Stimulated activated CD4-positive, alpha-beta T cell treated with anti-CD3 and anti-CD28 coated beads, Interleukin-1b, Interleukin-23, amount 100 ng/mL, for 48 hours (primary cell): Measurements from ENCODE around the gene SCGB3A2.
"Not testable (repeated sequence)": the region's sequence is repeated elsewhere in the genome, so short reads cannot be mapped to it uniquely, and the experiment has no call there.

Experiments
- DNase-seq: peaks from one replicate; pipeline ENCODE4 v3.0.0-alpha.2; 2020

Gene SCGB3A2

DNA sequence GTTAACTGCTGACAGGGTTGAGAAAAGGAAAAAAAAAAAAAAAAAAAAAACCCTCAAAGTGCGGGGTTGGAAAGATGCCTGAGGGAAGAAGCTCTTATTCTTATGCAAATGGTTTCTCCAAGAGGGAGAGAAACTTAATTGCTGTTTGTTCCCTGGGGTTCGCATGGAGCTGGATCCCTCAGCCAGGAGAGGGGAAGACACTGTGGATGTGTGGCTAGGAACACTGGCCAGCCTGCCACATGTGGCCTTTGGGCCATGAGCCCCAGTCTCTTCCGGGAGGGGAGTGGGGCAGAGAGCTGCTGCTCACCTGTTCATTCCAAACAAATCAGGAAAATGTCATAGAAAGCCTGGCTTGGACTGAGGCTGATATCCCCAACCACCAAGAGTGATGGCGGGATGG is 9.4 kb upstream of the SCGB3A2 start:
- DNase-seq: no peak

DNA sequence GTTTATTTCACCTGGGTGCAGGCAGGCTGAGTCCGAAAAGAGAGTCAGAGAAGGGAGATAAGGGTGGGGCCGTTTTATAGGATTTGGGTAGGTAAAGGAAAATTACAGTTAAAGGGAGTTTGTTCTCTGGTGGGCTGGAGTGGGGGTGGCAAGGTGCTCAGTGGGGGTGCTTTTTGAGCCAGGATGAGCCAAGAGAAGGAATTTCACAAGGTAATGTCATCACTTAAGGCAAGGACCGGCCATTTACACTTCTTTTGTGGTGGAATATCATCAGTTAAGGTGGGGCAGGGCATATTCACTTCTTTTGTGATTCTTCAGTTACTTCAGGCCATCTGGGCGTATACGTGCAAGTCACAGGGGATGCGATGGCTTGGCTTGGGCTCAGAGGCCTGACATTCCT is 8.6 kb upstream of the SCGB3A2 start:
- not testable (repeated sequence) for DNase-seq

DNA sequence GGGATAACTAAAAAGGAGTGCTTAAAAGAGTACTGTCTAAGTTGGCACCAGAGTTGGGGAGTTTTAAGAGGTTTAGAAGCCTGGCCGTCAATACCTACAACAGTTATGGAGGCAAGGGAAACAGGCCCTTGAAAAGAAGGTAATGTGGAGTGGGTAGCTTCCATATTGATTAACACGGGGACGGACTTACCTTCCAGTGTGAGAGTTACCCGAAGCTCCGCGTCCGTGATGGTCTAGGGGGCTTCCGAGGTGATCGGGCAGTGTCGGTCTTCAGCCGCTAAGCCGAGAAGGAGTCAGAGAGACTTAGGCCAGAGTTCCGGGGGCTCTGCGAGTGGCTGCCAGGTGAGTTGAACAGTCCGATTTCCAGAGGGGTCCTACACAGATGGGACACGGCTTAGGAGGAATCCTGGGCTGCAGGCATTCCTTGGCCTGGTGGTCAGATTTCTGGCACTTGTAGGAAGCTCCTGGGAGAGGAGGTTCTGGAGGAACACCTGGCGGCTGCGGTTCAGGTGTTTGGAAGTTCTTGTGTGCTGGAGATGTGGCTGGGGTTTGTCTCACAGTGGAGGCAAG is 6.4 kb upstream of the SCGB3A2 start:
- not testable (repeated sequence) for DNase-seq

DNA sequence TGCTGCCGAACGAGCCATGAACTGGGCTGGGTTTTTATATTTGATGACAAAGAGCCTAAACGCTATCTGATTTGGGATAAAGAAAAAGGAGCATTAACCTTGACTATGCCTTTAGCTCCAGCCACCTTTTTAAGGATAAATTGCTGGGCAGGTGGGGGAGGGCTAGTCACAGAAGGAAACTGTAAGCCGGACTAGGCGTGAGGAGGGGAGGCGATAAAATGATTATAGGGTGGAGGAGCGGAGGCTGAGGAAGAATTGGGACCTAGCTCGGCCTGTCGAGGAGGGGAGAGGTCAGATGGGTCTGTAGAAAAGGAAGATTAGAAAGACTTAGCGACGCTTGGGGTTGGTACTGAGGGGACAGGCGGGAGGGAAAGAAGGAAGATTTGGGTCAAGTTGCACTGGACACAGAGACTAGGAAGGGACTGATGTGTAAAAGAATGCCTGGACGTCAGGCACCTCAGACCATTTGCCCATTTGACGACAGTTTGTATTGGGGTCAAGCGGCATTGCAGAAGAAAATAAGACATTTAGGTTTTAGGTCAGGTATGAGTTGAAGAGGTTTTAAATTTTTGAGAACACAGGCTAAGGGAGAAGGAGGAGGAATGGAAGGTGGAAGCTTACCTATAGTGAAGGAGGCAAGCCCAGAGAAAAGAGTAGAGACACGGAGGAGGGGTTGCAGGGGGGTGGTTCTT is 5.6 kb upstream of the SCGB3A2 start:
- not testable (repeated sequence) for DNase-seq

DNA sequence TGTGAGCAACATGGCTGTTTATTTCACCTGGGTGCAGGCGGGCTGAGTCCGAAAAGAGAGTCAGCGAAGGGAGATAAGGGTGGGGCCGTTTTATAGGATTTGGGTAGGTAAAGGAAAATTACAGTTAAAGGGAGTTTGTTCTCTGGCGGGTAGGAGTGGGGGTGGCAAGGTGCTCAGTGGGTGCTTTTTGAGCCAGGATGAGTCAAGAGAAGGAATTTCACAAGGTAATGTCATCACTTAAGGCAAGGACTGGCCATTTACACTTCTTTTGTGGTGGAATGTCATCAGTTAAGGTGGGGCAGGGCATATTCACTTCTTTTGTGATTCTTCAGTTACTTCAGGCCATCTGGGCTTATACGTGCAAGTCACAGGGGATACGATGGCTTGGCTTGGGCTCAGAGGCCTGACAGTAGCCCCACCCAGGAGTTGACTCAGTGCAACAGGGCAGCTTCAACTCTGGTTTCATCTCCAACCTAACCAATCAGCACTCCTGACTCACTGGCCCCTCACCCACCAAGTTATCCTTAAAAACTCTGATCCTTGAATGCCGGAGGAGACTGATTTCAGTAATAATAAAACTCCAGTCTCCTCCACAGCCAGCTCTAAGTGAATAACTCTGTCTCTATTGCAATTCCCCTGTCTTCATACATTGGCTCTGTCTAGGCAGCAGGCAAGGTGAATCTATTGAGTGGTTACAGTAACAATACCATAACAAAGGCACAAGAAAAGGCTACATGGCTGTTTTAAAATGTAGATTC is 4.2 kb upstream of the SCGB3A2 start:
- not testable (repeated sequence) for DNase-seq

DNA sequence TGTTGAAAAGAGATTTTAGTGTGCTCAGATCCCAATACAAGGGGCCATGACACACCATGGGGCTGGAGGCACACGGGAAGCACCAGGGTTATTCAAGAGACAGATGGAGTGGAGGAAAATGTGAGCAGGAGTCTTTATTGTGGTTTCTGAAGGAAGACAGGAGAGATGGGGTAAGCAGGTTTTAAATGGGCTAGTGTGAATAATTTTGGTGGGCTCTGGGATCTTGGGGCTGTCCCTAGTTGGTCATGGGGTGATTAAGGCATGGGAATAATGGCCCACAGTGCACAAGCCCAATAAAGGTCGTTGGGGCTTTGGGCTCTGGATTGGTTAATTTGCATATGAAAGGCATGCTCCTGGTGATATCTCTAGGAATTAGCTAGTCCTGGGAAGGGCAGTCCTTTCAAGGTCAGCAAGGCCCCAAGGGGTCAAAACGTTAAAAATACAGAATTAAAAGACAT is 3.6 kb upstream of the SCGB3A2 start:
- no peak for DNase-seq

DNA sequence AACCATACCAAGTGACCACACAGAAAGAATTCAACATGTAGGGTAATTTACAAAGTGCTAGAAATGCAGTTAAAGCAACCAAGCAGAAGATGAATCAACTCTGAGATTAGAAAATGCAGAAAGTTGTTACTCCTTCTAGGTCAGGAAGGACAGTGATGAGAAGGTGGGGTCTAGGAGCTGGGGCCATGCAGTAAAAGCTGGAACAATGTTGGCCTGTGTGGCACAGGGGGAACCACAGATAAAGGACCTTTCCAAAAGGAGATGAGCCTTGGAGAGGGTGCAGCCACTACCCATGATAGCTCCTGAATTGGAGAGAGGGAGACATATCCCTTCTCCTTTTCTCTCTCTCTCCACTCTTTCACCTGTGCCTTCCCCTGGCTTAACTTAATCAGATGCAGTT is 2.4 kb upstream of the SCGB3A2 start:
- no peak for DNase-seq

DNA sequence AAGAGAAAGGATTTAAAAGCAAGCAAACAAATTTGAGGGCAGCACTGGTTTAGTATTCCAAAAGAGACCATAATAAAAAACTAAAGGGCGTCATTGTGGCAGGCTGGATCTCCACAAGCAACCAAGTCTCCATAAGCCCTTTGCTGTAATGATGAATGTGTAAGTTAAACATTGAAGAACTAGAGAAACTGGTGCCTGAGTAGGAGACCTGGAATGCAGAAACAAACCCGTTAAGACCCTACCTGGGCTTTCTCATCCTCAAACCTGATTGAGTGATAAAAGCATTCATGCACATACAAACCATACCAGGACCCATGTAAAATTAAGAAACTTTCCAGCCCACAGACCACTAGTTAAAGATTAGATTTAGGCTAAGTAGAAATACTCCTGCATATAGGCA is 1.9 kb upstream of the SCGB3A2 start:
- DNase-seq: no peak

DNA sequence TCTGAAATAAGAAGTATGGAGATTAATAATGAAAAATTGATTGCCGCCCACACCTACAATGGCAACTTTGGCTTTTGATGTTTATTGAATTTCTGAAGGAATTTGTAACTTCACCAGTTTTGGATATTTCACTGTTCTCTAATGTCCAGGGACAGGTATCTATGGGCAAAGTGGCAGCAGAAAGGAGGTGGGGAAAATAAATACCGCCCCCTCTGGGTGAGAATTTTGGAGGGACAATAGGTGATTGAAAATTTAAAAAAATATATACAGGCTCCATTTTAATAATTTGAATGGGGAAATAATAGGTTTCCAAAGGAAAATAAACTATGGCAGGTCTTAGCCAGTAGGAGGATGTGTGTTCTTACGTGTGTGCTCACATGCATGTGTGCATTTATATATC is 1.3 kb downstream of the SCGB3A2 start:
- no peak for DNase-seq

DNA sequence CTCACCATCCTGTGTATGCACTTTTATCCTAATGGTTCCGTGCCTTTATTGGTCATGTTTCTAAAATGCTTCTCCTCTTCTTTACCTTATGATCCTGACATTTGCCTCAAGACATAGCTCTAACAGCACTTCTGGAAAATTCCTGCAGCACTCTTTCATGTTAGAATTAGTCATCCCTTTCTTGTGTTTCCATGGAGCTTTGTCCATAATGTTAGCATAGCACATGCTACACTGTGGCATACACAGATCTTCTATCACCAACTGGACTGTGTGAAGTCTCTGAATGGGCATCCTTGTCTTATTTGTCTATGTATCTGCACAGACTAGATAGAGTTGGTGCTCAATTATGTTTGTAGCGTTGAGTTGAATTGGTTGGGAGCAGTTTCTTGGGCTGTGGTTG is 2.0 kb downstream of the SCGB3A2 start:
- DNase-seq: no peak

DNA sequence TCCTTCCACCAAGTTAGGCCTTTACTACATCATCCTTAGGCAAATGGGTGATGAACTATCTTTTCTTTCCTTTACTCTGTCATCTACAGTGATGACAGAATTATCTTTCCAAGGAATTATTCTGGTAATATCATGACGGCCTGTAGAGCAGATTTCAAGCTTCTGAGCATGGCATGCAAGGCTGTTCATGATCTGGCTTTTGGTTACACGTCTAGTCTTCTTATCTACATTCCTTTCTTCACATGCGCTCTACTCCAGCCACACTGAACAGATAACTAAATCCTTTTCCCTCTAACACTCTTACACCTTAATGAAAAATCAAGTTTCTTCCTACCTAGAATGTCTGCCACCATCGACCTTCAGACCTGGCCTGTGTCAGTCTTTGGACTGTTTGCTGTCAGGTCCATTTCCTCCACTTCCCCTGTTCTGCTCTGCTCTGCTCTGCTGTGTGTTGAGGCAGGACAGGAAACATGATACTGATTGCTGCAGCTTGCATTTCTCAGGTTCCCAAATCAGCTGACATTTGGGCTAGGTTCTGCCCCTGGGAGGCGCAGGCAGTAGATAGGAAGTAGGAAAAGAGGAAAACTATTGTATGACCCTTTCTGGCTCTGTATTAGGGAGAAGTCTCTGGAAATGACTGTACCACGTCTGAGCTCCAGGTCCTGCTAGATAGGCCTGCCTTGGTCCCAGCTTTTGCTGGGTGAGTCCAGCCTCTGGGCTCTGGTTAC is 4.2 kb downstream of the SCGB3A2 start:
- no peak for DNase-seq

DNA sequence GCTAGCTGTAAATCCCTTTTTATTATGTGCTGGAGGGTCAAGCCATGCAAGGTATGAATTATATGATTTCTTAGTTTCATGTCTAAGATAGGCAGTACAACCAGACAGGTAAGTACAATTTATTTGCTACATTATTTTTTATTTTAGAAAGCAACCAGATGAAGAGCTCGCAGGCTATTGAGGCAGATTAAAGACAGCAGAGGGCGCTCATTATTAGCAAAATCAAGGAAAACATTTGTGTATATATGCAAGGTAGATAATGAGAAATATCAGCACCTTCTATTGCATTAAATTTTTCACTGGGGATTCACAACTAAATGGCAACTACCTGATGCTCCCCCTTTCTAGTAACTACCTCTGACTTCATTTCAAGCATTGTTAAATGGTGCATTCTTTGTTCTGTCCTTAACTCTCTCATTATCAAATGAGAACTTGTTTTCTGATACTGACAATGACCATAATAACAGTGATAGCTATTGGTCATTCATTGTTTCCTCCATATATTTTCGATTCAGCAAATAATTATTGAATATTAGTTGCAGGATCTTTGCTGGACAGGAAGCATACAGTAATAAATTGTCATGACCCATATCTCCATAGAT is 8.6 kb downstream of the SCGB3A2 start:
- no peak for DNase-seq

DNA sequence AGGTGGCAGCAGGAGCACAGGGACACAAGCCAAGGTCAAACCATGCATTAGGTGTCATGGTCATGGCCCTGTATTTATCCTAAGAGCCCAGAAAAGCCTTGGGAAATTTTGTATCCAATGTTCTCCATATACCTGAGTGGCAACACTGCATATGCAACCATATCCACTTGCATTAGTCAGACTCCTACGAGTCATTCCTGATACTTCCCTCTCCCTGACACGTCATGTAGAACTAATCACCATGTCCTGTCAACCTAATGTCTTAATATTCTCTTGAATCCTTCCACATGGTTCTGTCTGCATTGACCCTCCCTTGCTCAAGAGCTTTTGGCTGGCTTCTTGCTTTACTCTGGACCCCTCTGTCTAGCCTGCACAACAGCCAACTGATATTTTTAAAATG is 9.4 kb downstream of the SCGB3A2 start:
- DNase-seq: no peak

DNA sequence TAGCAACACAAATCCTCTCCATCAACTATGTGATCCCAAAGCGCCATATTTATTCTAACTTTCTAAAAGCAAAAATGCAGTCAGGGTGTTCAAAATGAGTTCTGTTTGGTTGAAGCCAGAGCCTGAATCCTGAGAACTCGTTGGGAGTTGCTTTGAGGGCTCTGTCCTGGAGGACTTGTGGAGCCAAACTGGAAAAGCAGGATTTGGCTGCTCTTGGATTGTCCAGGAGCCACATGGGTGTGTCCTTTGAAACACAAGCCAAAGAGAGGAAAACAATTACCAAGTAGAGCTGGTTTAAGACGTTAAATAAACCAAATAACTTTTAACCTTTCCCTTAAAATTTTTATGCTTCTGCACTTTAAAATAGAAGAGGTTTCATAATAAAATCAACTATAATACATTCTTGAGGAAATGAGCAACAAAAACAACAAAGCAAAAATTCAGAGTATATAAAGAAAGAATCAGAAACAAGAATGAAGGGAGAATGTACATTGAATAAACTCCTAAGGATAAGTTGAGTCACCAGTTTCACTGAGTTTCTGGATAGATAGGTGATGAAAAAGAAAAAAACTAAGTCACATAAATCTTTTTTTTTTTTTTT is 14.3 kb downstream of the SCGB3A2 start:
- DNase-seq: no peak

DNA sequence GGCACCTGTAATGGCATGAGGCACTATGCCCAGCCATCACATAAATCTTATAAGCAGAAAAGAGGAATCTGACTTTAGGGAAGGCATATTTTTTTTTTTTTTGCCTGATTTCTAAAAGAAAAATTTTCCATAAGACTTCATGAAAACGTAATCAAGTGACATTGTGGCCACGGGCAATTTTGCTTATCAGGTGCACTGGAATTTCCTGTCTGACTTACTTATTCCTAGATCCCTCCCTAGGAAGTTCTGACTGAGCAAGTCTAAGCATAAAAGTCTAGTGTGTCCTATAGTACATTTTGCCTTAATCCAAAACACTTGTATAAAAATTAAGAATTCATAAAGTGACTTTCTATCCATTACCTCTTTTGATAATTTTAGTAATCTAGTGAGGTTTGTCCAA is 15.3 kb downstream of the SCGB3A2 start:
- DNase-seq: no peak

DNA sequence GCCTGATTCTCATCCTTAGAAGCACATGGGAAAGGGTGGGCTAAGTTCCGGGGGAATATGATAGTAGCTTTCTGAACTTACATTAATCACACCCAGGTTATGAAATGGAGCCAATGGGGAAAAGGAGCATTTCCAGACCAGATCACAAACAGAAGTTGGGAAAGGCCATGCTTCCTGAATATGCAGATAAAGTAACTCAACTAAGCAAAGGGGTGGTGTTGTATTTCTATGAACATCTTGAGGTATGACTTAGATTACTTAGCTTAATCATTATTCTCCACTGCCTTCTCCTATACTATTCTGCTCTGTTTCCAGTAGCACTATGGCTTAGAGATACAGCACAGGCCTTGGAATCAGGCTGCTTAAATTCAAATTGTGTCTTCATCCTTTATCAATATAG is 17.4 kb downstream of the SCGB3A2 start:
- DNase-seq: no peak

DNA sequence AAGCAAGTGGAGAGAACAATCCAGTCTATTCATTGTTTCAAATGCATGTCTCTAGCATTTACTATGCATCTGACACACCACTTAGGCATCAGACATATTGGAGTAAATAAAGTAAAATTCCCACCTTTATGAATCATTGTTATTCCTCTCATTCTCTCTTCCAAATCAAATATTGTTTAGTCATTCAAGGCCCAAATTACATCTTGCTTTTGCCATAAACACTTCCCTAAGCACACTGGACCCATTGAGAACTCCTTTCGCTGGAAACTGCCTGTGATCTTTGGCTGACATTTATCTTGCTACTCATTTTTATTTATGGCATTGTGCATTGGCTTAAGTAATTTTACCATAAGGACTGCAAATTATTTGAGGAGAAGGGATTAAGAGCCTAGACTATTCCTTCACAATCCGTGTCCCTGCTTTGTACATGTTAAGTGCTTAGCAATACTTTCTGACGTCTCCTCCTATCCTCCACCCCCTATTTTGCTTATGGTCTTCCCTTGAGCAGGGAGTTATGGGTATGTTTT is 20.4 kb downstream of the SCGB3A2 start:
- DNase-seq: no peak

DNA sequence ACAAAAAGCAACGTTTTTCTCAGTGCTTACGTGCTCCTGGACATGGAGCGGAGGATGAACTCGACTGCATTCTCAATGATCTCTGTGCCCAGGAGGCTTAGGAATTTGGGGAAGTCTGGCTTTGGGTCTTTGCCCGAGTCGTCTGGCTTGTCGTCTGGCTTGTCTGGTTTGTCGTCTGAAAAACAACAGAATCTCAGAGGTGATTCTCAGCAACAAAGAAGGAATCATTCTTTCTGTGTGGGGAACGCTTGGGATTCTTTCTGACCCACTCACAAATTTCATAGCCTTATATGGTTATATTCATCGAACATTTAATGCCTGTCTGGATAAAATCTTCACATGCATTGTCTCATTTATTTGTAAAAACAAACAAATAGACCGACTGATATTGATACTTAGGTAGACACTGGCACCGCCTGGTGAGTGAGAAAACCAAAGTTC is 23.1 kb downstream of the SCGB3A2 start:
- DNase-seq: no peak

DNA sequence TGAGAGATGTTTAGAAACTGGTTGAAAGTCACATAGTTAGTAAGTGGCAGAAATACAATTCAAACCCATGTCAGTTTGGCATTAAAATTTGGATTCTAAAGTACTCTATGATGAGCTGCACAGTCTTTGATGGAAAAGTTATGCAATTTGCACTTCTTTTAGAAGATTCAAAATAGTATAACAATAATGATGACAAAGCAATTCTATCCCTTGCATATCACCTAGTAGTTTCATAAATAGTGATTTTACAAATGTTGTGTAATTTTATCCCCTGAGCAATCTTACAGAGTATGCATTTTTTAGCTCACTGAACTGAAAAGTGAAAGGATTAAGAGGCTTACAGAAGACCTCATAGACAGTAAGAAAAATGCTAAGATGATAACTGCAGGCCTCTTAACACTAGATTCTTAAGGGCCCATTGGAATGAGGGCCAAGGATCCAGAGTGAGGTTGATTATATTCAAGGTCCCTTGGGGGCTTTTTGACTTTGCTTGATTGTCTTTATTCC is 24.2 kb downstream of the SCGB3A2 start:
- no peak for DNase-seq

DNA sequence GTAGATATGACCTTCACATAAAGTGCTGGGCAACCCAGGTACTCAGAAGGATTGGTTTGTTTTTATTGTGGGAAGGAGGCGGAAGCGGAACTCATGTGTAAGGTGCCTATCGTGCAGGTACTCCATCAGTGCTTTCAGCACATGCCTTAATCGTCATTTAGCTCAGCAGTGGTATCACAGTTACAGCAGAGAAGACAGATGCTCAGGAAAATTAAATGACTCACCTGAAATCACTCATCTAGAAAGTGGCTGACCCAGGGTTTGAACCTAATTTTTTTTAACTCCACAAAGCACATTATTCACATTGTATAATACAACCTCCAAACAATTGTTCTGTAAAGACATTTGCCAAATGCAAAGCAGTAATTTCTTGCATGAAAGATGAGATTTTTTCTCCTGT is 25.6 kb downstream of the SCGB3A2 start:
- no peak for DNase-seq

DNA sequence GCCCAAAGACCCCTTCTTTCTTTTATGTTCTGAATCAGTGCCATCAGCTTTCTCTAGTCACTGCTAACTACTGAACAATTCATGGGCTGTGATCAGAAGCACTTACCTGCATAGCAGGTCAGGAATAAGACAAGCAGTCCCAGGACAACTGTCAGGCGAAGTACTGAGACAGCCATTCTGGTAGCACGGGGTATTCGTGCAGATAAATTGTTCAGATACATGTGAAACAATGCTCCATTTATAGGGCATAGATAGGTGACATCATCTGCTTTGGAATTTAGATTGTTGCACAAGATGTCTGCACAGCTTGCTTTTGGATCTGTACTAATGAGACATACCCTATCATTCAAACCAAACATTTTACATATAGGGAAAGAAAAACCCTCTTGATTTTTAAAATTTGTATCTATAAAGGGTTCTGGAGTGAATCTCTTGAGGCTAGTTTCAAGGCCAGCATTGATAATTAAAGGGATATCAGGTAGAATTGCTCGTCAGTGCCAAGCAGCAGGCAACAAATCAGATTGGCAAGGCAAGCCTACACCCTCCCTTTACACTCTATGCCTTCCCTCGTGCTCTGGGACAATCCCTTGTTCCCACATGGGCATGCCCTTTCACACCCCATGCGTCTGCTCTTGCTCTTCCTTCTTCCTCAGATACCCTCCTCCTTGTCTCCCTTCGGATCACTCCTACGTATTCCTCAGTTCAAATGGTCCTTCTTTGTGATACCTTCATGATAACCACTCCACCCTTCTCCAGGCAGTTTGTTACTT is 28.0 kb downstream of the SCGB3A2 start, which contains the start of gene C5orf46:
Gene C5orf46 (minus strand): TSS at position 213 of the 770 bp plus-strand sequence. CDS start 37 bp downstream, at position 176.
- DNase-seq: no peak
